HL-60/S4 treated with phorbol 12-myristate 13-acetate at 8.2 ng/mL for 4 days and 3 days (cell line): ENCODE data around the gene WFDC11.

Experiments
- in situ Hi-C: fragments of 300-500 bp; cut with MboI; formaldehyde crosslinking; loops from 2 replicates; pipeline ENCODE4 v1.15.0; 2022; ENCODE audit warnings: low sequenced_read_pairs

Gene WFDC11

DNA sequence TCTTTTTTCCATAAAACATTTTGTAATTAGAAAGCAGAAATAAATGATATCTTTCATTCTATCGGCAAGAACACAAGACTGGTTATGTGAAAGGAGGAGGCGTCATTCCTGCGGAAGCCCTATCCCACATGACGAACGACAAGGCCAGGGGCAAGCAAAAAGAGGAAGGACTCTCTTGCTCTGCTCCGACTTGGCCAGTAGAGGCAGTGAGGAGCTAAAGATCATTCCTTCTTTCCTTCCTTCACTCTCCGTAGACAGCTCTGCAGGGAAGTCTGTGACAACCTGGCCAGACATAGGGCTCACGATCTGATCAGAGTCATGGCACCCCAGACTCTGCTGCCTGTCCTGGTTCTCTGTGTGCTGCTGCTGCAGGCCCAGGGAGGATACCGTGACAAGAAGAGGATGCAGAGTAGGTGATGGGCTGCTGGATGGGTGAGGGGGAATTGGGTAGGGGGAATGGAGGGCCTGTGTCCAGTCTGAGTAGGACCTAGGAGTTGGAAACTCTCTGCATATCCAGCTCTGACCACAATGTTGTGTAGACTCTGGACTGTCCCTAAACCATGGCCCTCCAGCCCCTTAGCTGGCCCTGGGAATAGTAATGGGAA, 40.4 kb downstream of the WFDC11 start, which contains the start of gene WFDC10A:
Gene WFDC10A (plus strand): TSS at position 244 of the 605 bp plus-strand sequence. CDS start 75 bp downstream, at position 319.
- in situ Hi-C loops: no loop called here

- in situ Hi-C loops: no loop called here
Observed at GRCh38 chr20:45626540-45626939, 43.5 kb downstream of the WFDC11 start.

DNA sequence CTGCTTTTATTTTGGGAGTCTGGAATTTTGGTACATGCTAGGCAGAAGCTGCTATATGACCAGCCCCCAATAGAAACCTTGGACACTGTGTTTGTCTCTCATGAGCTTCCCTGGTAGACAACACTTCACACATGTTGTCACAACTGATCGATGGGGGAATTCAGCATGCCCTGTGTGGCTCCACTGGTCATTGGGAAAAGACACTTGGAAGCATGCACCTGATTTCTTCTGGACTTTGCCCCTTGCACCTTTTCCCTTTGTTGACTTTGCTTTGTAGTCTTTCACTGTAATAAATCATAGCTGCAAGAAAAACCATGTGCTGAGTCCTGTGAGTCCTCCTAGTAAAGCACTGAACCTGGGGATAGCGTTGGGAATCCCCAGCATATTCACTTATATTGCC, 48.4 kb downstream of the WFDC11 start:
- in situ Hi-C loops: no loop called here

DNA sequence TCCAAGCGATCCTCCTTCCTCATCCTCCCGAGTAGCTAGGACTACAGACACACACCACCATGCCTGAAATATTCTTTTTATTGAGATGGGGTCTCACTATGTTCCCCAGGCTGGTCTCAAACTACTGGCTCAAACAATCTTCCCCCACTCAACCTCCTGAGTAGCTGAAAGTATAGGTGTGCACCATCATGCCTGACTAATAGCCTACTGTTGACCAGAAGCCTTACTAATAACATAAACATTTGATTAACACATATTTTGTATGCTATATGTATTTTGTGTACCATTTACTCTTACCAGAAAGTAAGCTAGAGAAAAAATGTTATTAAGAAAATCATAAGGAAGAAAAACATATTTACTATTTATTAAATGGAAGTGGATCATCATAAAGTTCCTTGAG, 52.4 kb downstream of the WFDC11 start:
- in situ Hi-C loops: no loop called here

DNA sequence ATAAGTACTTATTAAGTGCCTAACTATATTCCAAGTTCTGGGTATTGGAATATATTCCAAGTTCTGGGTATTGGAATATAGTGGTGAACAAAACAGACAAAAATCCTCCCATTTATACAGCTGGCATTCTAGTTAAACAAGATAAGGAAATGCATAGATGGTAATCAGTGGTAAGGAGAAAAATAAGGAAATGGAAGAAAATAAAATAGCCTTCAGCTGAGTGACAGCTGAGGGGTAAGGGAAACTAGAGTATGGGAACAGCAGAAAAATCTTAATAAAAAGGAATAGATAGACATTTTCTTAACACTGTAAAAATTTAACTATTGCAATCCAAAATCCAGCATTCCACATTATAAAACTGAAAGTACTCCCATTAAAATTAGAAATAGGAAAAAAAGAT, 57.7 kb downstream of the WFDC11 start:
- in situ Hi-C loops: no loop called here

GRCh38 chr20:45611054-45611453, 59.0 kb downstream of the WFDC11 start:
- in situ Hi-C loops: no loop called here

- in situ Hi-C loops: no loop called here
Observed at GRCh38 chr20:45607810-45608209, 62.2 kb downstream of the WFDC11 start.
